Heart right ventricle (tissue), 16 donors: Measurements from ENCODE around the gene UBN2. TPM values are rescaled to one million over a fixed set of nuclear protein-coding genes. Genes with fewer than 3 reads are reported as not detected.

Source experiments
- ATAC-seq, 8 donors: fragments of 200-7000 bp; cut with Tn5 transposase; one replicate each; pipeline ENCODE4 v1.9.1; 2020; ENCODE audit warnings: mild to moderate bottlenecking in 8 of 8, moderate library complexity in 8 of 8, moderate number of reproducible peaks in 1 of 8
- DNase-seq, 2 donors: peaks; one replicate each; pipeline ENCODE4 v3.0.0-alpha.2; 2020
- H3K27ac ChIP-seq, 10 donors: fragments of 200-600 bp; sonication (generic) in 2 of 10; one replicate each; pipeline versions ENCODE4 v1.5.0 to v1.8.0; 2020 to 2022; ENCODE audit warnings: mild to moderate bottlenecking in 3 of 10
- H3K27me3 ChIP-seq, 7 donors: fragments of 200-600 bp; one replicate each; pipeline ENCODE4 v1.8.0; 2021 to 2022; ENCODE audit warnings: mild to moderate bottlenecking in 2 of 7
- H3K36me3 ChIP-seq, 9 donors: fragments of 200-600 bp; sonication (generic) in 1 of 9; one replicate each; pipeline versions ENCODE4 v1.5.0 to v1.8.0; 2020 to 2022; ENCODE audit warnings: mild to moderate bottlenecking in 2 of 9
- H3K4me1 ChIP-seq, 9 donors: fragments of 200-600 bp; sonication (generic) in 1 of 9; one replicate each; pipeline versions ENCODE4 v1.5.0 to v1.8.0; 2020 to 2022; ENCODE audit warnings: mild to moderate bottlenecking in 4 of 9
- H3K4me3 ChIP-seq, 10 donors: fragments of 200-600 bp; sonication (generic) in 2 of 10; one replicate each; pipeline versions ENCODE4 v1.5.0 to v1.8.0; 2020 to 2022; ENCODE audit warnings: mild to moderate bottlenecking in 7 of 10, moderate library complexity in 2 of 10
- H3K9me3 ChIP-seq, 11 donors: fragments of 200-600 bp in 10 of 11; sonication (generic) in 2 of 11; one replicate each; pipeline versions ENCODE4 v1.5.0 to v1.8.0; 2013 to 2022; ENCODE audit warnings: mild to moderate bottlenecking in 2 of 11, control low read depth in 1 of 11, moderate library complexity in 1 of 11
- WGBS, 2 donors: extraction: QIAGEN DNeasy Blood & Tissue Kit; methylation state at CpG; one replicate each; pipeline ENCODE4 v1.1.7; 2013; ENCODE audit warnings: inconsistent platforms in 1 of 2; 5-methylcytosine and 5-hydroxymethylcytosine counted together
- intact Hi-C, 10 donors: fragments of 100-400 bp; cut with DNase I; formaldehyde crosslinking; loops; one replicate each; pipeline versions ENCODE4 v1.11.1 to v1.14.2; 2022
- polyA plus RNA-seq, 2 donors: library from polyadenylated mRNA; stranded (reverse); fragments of 200-250 nt; gene quantifications; one replicate each; pipeline ENCODE4 v1.2.3, GENCODE V29; 2013
- total RNA-seq, 10 donors: library from RNA; stranded (reverse); fragmentation: NEBNext Ultra II Directional in 3 of 10; extraction: Animal tissue kit (Norgen Biotek cat#: 25700) in 3 of 10; gene quantifications; one replicate each; pipeline versions ENCODE4 v1.2.1 to v1.2.4, GENCODE V29; 2021 to 2023
- TF ChIP-seq, protein P1 (sequence below), 9 donors: fragments of 200-600 bp; sonication (generic) in 2 of 9; IDR thresholded peaks; one replicate each; pipeline versions ENCODE4 v1.5.0 to v1.8.0; 2021 to 2022; ENCODE audit warnings: antibody characterized with exemption in 9 of 9, mild to moderate bottlenecking in 5 of 9, moderate library complexity in 1 of 9
- donor health status: Arrhythmogenic right ventricular cardiomyopathy.
- donor health status: ischemic (EF 13 %, LVEDD 7.1; RV severe dilation, severe dysfunction).
- donor health status: healthy with polysubstance abuse.
- donor health status: DM: no; HTN: yes; CAD: no.
- donor health status: DM: no; HTN: no; CAD: no.
- donor health status: ischemic (EF 25% LVEDD 6.9; RV normal size, moderate dysfunction).
- donor health status: ischemic (EF 25% LVEDD 5.7; RV mildly dilated, moderate dysfunction).
- donor health status: healthy.
- donor health status: DM: yes; HTN: yes; CAD: no.
- donor health status: Ischemic cardiomyopathy.
- donor health status: ischemic (EF 35%, LVEDD 5.7; RV mildly dilated, moderate dysfunction).
- donor health status: nonischemic (EF 11% LVEDD 7.7; RV severe dilation, severe dysfunction).
- donor health status: DM: yes; HTN: yes; CAD: no.
- donor health status: PGD.
- donor health status: ischemic (EF 29% LVEDD 5.4; RV normal size, mild dysfunction).
- donor health status: nonischemic (EF 23%, LVEDD 6.1; RV moderate dilation, normal function).

Gene UBN2
- total and polyA plus RNA-seq, 12 donors: 1.3 to 27.0 (median 21.4) TPM

DNA sequence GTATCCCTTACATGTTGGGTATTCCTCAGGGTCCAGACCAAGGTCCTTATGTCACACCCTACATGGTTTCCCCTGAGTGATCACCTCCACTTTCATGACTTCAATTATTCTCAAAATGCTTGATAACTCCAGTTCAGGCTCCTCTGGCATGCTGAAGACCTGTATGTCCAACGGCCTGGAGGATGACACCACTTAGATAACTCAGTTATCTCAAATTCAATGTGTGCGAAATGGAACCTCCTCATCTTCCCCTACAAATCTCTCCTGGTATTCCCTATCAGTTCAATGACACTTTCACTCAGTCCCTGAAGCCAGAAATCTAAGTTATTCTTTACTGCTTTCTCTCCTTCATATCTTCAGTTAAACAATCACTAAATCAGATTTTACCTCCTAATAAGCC lies 120.0 kb downstream of the UBN2 start:
- intact Hi-C loops: no loop called here
- 70 to 85% methylated on average over 2 of the region's 2 CpGs for WGBS, 2 donors
- H3K4me1 ChIP-seq: peaks cover 0 to 8% (median 0%) of the 10 kb centered on the region in 9 donors
- TF ChIP-seq, protein P1, sequence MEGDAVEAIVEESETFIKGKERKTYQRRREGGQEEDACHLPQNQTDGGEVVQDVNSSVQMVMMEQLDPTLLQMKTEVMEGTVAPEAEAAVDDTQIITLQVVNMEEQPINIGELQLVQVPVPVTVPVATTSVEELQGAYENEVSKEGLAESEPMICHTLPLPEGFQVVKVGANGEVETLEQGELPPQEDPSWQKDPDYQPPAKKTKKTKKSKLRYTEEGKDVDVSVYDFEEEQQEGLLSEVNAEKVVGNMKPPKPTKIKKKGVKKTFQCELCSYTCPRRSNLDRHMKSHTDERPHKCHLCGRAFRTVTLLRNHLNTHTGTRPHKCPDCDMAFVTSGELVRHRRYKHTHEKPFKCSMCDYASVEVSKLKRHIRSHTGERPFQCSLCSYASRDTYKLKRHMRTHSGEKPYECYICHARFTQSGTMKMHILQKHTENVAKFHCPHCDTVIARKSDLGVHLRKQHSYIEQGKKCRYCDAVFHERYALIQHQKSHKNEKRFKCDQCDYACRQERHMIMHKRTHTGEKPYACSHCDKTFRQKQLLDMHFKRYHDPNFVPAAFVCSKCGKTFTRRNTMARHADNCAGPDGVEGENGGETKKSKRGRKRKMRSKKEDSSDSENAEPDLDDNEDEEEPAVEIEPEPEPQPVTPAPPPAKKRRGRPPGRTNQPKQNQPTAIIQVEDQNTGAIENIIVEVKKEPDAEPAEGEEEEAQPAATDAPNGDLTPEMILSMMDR (IDR thresholded peaks at IDR 0.05): no peak
- H3K4me3 ChIP-seq: no peak overlapping the region
- no peak overlapping the region for H3K27ac ChIP-seq
- H3K36me3 ChIP-seq: peaks cover 0 to 61% (median 38%) of the 10 kb centered on the region in 9 donors
- no peak for DNase-seq
- no peaks in the 10 kb centered on the region for H3K27me3 ChIP-seq
- ATAC-seq: no peak
- no peaks in the 10 kb centered on the region for H3K9me3 ChIP-seq

DNA sequence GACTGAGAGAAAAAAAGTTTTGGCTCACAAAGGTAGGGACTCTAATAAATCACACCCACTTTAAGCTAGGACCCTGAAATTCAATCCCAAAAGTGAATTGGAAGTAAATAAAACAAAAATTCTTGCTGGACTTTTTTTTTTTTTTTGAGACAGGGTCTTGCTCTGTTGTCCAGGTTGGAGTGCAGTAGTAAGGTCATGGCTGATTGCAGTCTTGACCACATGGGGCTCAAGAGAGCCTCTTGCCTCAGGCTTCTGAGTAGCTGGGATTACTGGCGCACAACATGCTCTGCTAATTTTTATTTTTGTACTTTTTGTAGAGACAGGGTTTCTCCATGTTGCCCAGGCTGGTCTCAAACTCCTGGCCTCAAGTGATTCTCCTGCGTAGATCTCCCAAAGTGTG lies 123.7 kb downstream of the UBN2 start:
- ATAC-seq (no peak), DNase-seq (no peak)
- TF ChIP-seq, protein P1 (IDR thresholded peaks at IDR 0.05): no peak
- H3K4me3 ChIP-seq: no peak overlapping the region
- 98 to 100% methylated on average over 2 of the region's 2 CpGs for WGBS, 2 donors
- H3K4me1 ChIP-seq: peaks cover 0 to 17% (median 9%) of the 10 kb centered on the region in 9 donors
- no peaks in the 10 kb centered on the region for H3K27me3 ChIP-seq
- H3K27ac ChIP-seq: no peak overlapping the region
- H3K9me3 ChIP-seq: no peaks in the 10 kb centered on the region
- peaks cover 0 to 25% (median 2%) of the 10 kb centered on the region in 9 donors for H3K36me3 ChIP-seq
- intact Hi-C loops: no loop called here

DNA sequence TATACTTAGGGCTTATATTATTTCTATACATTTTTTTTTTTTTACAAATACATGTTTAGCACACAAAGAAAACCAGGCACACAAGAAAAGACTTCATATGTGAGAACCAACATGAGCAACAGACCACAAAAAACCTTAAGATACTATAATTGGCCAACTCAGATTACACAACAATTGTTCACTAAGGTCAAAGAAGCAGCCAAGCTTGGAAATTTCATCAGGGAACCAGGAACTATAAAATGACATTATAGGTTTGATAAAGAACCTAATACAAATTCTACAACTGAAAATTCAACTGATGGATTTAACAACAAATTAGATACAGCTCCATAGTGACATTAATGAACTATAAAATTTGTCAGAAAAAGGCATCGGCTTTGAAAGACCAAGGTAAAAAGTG lies 124.3 kb downstream of the UBN2 start:
- H3K36me3 ChIP-seq: peaks cover 0 to 20% (median 0%) of the 10 kb centered on the region in 9 donors
- WGBS, 2 donors: 98 to 100% methylated on average over 1 of the region's 1 CpG
- DNase-seq (no peak), ATAC-seq (no peak)
- intact Hi-C loops: no loop called here
- H3K27me3 ChIP-seq: no peaks in the 10 kb centered on the region
- no peak overlapping the region for H3K4me3 ChIP-seq
- no peak overlapping the region for H3K27ac ChIP-seq
- H3K4me1 ChIP-seq: peaks cover 0 to 17% (median 9%) of the 10 kb centered on the region in 9 donors
- TF ChIP-seq, protein P1 (IDR thresholded peaks at IDR 0.05): no peak
- H3K9me3 ChIP-seq: no peaks in the 10 kb centered on the region

Other genes with a start within 250 kb of the UBN2 start
- 1 to 10 TPM; 1.1 to 2.1 (median 1.6) TPM for gene KIAA1549, start 249.8 kb upstream of the UBN2 start, total RNA-seq
- 1 to 10 TPM in 1 of 2 donors, under 1 TPM in 1; 0.49 to 1.2 TPM for gene KIAA1549, start 249.8 kb upstream of the UBN2 start, polyA plus RNA-seq
- 1 to 10 TPM; 1.8 to 5.8 (median 2.5) TPM for gene ZC3HAV1L, start 195.2 kb upstream of the UBN2 start, total RNA-seq
- under 1 TPM; 0.39 to 0.95 TPM for gene ZC3HAV1L, start 195.2 kb upstream of the UBN2 start, polyA plus RNA-seq
- gene ZC3HAV1, start 121.5 kb upstream of the UBN2 start, total RNA-seq: 10 to 100 TPM in 1 of 10 donors, 1 to 10 TPM in 9; 4.4 to 28.3 (median 6.7) TPM
- gene ZC3HAV1, start 121.5 kb upstream of the UBN2 start, polyA plus RNA-seq: 1 to 10 TPM; 2.7 to 4.3 TPM
- 10 to 100 TPM; 24.9 to 61.3 (median 42.2) TPM for gene FMC1, start 110.1 kb downstream of the UBN2 start, total RNA-seq
- 10 to 100 TPM; 41.9 to 96.3 TPM for gene FMC1, start 110.1 kb downstream of the UBN2 start, polyA plus RNA-seq
- 10 to 100 TPM; 43.5 to 50.1 (median 47.8) TPM for gene LUC7L2, start 128.7 kb downstream of the UBN2 start, total RNA-seq
- 10 to 100 TPM; 26.6 to 52.7 TPM for gene LUC7L2, start 128.7 kb downstream of the UBN2 start, polyA plus RNA-seq